Sigmoid colon (tissue), 7 donors: ENCODE results near the gene TMUB1. TPM values are rescaled to one million over a fixed set of nuclear protein-coding genes. Genes with fewer than 3 reads are reported as not detected.
A peak's percentile ranks its signal among the peaks of the same experiment; 100 is the strongest.

Experiments used
- DNase-seq: peaks from one replicate; pipeline ENCODE4 v3.0.0-alpha.2; 2019
- H3K27ac ChIP-seq, 4 donors: fragments of 200-600 bp; sonication (generic); one replicate each; pipeline ENCODE4 v1.5.1; 2016 to 2019; ENCODE audit warnings: mild to moderate bottlenecking in 1 of 4
- H3K27me3 ChIP-seq, 3 donors: fragments of 200-600 bp; sonication (generic); one replicate each; pipeline ENCODE4 v1.5.1; 2019; ENCODE audit warnings: mild to moderate bottlenecking in 1 of 3
- H3K36me3 ChIP-seq, 4 donors: fragments of 200-600 bp; sonication (generic); one replicate each; pipeline ENCODE4 v1.5.1; 2016 to 2019
- H3K4me1 ChIP-seq, 4 donors: fragments of 200-600 bp; sonication (generic); one replicate each; pipeline ENCODE4 v1.5.1; 2017 to 2019
- H3K4me3 ChIP-seq, 4 donors: fragments of 200-600 bp; sonication (generic); one replicate each; pipeline ENCODE4 v1.5.1; 2017 to 2019; ENCODE audit warnings: mild to moderate bottlenecking in 2 of 4, moderate library complexity in 1 of 4
- H3K9me3 ChIP-seq, 4 donors: fragments of 200-600 bp in 3 of 4; sonication (generic) in 3 of 4; one replicate each; pipeline versions ENCODE4 v1.5.1 to v1.6.1; 2013 to 2019
- EP300 ChIP-seq, 4 donors: sonication (generic); formaldehyde crosslinking; IDR thresholded peaks; one replicate each; pipeline ENCODE4 v1.6.1; 2017; ENCODE audit warnings: antibody characterized with exemption in 4 of 4
- POLR2A ChIP-seq, 2 donors: fragments of 450-650 bp; IDR thresholded peaks; one replicate each; pipeline ENCODE4 v1.6.1; 2016; ENCODE audit warnings: antibody characterized with exemption in 2 of 2, mild to moderate bottlenecking in 2 of 2, moderate library complexity in 2 of 2
- POLR2AphosphoS5 ChIP-seq, 4 donors: sonication (generic); formaldehyde crosslinking; IDR thresholded peaks; one replicate each; pipeline ENCODE4 v1.6.1; 2017; ENCODE audit warnings: antibody characterized with exemption in 4 of 4
- WGBS, 2 donors: extraction: QIAGEN DNeasy Blood & Tissue Kit; methylation state at CpG; one replicate each; pipeline ENCODE4 v1.1.7; 2013; 5-methylcytosine and 5-hydroxymethylcytosine counted together
- intact Hi-C: fragments of 100-400 bp; cut with DNase I; formaldehyde crosslinking; loops from one replicate; pipeline ENCODE4 v1.15.1; 2023
- polyA plus RNA-seq, 3 donors: library from polyadenylated mRNA; stranded (reverse); fragments of 200-250 nt; gene quantifications; one replicate each; pipeline ENCODE4 v1.2.3, GENCODE V29; 2013
- total RNA-seq, 4 donors: library from RNA; depleted of rRNA; stranded (reverse); fragments of >200 nt; gene quantifications; one replicate each; pipeline ENCODE4 v1.1.0, GENCODE V29; 2016
- TF ChIP-seq, protein P1 (sequence below), 4 experiments: fragments of 450-650 bp in 3 of 4; fragments of 200-600 bp in 1 of 4; IDR thresholded peaks; one replicate each; pipeline ENCODE4 v1.5.1; 2016 to 2019; ENCODE audit warnings: antibody characterized with exemption in 4 of 4, mild to moderate bottlenecking in 3 of 4, moderate library complexity in 2 of 4
- donor health status: healthy with polysubstance abuse.
- donor health status: Bipolar disorder and iron deficiency.
- donor health status: healthy.

Gene TMUB1
- total and polyA plus RNA-seq, 7 donors = 33.4 to 74.6 (median 45.0) TPM

DNA sequence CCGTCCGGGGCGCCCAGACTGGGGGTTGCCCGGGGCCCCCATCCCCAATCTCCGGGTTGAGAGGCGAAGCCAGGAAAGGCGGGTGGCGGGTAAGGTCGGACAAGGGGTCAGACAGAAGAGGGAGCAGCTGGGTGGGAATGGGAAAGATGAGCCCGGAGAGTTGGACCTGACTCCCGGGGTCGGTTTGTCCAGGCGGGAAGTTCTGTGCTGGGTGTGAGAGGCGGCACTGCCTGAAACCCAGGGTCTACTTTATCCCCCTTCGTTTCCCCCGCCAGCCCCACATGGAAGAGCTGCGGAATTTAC, 23.2 kb downstream of the TMUB1 start:
- peaks cover 0 to 16% (median 8%) of the 10 kb centered on the region in 4 donors for H3K36me3 ChIP-seq
- peaks cover 0 to 63% (median 56%) of the 10 kb centered on the region in 4 donors for H3K4me1 ChIP-seq
- no peaks in the 10 kb centered on the region for H3K27me3 ChIP-seq
- 1 to 4% methylated on average over 17 of the region's 17 CpGs for WGBS, 2 donors
- H3K9me3 ChIP-seq = no peaks in the 10 kb centered on the region
- peak overlapping the region; percentile 86 to 96 (median 93) for H3K27ac ChIP-seq
- intact Hi-C loops = no loop called here
- no peak for DNase-seq
- TF ChIP-seq, protein P1, sequence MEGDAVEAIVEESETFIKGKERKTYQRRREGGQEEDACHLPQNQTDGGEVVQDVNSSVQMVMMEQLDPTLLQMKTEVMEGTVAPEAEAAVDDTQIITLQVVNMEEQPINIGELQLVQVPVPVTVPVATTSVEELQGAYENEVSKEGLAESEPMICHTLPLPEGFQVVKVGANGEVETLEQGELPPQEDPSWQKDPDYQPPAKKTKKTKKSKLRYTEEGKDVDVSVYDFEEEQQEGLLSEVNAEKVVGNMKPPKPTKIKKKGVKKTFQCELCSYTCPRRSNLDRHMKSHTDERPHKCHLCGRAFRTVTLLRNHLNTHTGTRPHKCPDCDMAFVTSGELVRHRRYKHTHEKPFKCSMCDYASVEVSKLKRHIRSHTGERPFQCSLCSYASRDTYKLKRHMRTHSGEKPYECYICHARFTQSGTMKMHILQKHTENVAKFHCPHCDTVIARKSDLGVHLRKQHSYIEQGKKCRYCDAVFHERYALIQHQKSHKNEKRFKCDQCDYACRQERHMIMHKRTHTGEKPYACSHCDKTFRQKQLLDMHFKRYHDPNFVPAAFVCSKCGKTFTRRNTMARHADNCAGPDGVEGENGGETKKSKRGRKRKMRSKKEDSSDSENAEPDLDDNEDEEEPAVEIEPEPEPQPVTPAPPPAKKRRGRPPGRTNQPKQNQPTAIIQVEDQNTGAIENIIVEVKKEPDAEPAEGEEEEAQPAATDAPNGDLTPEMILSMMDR (IDR thresholded peaks at IDR 0.05) = no peak
- TF ChIP-seq EP300 (IDR thresholded peaks at IDR 0.05) = no peak
- TF ChIP-seq POLR2AphosphoS5 (IDR thresholded peaks at IDR 0.05) = no peak
- TF ChIP-seq POLR2A (IDR thresholded peaks at IDR 0.05) = no peak
- H3K4me3 ChIP-seq = peak overlapping the region; percentile 68 to 91 (median 78)

DNA sequence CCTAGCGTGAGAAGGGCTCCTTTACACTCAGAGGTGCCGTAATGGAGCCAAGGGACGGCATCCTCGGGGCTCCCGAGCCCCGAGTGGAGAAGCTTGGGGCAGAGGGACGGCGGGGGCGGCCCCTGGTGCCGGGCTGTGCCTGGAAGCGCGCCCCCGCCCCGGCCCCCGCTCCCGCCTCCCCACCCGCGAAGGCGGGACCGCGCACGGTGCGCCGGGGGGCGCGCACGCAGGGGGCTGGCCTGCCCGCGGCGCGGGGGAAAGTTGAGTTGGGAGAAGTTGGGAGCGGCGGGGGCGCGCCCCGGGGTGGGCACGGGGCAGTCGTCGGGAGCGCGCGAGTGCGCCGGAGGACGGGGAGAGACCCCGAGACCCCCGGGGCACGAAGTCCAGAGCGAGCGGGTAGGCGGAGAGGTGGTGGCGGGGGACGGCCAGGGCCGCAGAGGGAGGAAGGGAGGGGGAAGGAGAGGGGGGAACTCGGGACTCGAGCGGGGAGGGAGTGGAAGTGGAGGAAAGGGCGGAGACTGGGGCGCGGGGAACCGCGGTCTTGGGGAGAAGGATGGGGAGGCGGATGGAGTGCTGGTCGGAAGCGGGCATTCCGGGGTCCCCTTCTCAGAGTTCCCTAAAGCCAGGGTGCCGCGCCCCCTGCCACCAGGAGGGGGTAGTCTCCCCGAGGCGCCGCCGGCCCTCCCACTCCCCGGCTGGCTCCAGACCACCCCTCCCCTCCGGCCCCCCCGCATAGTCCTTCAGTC, 23.8 kb downstream of the TMUB1 start, which contains the start of gene SLC4A2:
Gene SLC4A2 (plus strand): TSS at position 223 of the 746 bp plus-strand sequence. CDS start 2,399 bp downstream, outside the sequence.
- Histone ChIP-seq H3K4me1 (peaks cover 0 to 63% (median 56%) of the 10 kb centered on the region in 4 donors), H3K27ac (peak within 1 kb of the TSS; percentile 86 to 96 (median 93)), H3K27me3 (no peaks in the 10 kb centered on the region), H3K9me3 (no peaks in the 10 kb centered on the region), H3K36me3 (peaks cover 0 to 11% (median 3%) of the 10 kb centered on the region in 4 donors), H3K4me3 (peak within 1 kb of the TSS; percentile 68 to 91 (median 78))
- 1% methylated on average over 75 of the region's 75 CpGs for WGBS, 2 donors
- TF ChIP-seq POLR2AphosphoS5 (IDR thresholded peaks at IDR 0.05) = peak; percentile 34 to 85 (median 61)
- TF ChIP-seq EP300 (IDR thresholded peaks at IDR 0.05) = no peak
- TF ChIP-seq POLR2A (IDR thresholded peaks at IDR 0.05) = peak; percentile 17 to 21
- TF ChIP-seq, protein P1 (IDR thresholded peaks at IDR 0.05) = peak in 2 of 4 experiments; percentile 16 to 57
- intact Hi-C loops = loop anchor here (1.0 to 2.0 kb wide), 4 partner anchors 22 to 51 kb away; partner anchors contain the start of genes ABCB8 and AGAP3
- peak; percentile 94 for DNase-seq

DNA sequence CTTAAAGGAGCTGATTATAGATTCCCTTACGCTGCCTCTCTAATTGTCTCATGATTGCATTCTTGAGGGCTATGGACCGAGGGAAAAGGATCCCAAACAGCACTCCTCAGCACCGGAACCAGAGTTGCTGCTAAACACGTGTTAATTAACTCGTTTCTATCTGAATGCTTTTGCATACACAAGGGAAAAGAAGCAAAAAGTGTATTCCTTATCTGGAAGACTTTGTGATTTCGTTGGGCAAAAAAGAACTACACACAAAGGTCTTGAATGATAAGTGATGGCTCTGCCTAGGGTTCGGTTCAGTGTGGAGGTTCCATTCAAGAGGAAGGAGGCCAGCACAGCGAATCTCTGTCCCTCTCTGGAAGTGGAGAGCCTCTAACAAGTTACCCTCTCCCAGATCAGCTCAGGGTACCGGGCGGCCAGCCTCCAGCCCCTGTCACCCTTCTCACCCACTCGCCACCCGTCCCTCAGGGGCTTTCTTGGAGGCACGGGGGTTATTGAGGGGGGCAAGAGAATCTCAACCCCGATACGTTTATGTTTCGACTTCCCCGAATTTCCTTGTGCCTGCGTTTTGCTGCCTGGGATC, 24.4 kb downstream of the TMUB1 start:
- TF ChIP-seq EP300 (IDR thresholded peaks at IDR 0.05) (no peak), POLR2A (IDR thresholded peaks at IDR 0.05) (no peak), POLR2AphosphoS5 (IDR thresholded peaks at IDR 0.05) (no peak)
- TF ChIP-seq, protein P1 (IDR thresholded peaks at IDR 0.05) = no peak
- intact Hi-C loops = loop anchor here (1.0 to 2.0 kb wide), 4 partner anchors 22 to 52 kb away; partner anchors contain the start of genes ABCB8 and AGAP3
- H3K4me3 ChIP-seq = peak overlapping the region; percentile 68 to 91 (median 78)
- WGBS, 2 donors = 5 to 9% methylated on average over 18 of the region's 18 CpGs
- no peak for DNase-seq
- H3K36me3 ChIP-seq = peaks cover 0 to 11% (median 0%) of the 10 kb centered on the region in 4 donors
- peaks cover 0 to 62% (median 56%) of the 10 kb centered on the region in 4 donors for H3K4me1 ChIP-seq
- H3K9me3 ChIP-seq = no peaks in the 10 kb centered on the region
- no peaks in the 10 kb centered on the region for H3K27me3 ChIP-seq
- H3K27ac ChIP-seq = peak overlapping the region; percentile 86 to 96 (median 93)

DNA sequence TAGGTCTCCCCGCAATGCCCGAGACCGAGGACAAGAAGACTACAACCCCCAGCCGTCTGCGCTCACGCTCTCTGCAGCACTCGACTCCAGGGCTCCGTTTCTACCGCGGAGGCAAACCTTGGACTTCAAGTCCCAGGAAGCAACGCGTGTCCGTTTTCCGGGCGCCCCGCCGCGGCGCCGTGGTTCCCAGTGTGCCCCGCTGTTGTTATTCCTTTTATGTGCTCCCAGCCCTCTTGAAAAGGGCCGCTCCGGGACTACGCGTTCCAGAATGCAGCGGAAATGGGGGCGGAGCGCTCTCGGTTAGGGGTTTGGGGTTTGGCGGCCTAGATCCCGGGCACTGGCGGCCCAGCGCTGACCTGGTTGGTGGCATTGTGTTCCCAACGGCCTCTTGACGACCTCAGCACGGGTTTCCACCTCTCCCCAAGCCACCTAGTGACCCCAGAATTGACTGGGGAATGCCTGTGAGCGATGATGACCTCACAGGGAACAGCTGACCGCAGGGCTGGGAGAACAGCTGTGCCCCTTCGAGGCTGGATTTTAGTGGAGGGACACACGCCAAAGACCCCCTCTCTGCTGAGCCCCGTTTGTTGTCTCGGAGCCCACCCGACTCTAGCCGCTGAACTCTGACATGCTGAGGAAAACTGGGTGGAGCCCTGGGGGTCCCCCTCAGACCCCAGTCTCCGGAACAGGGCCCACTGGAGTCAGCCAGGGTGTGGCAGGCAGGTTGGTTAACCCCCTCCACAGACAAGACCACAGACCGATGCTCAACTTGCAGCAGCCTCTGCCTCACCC, 25.1 kb downstream of the TMUB1 start:
- H3K4me1 ChIP-seq = peaks cover 0 to 56% (median 49%) of the 10 kb centered on the region in 4 donors
- H3K36me3 ChIP-seq = peaks cover 0 to 10% (median 0%) of the 10 kb centered on the region in 4 donors
- H3K27me3 ChIP-seq = no peaks in the 10 kb centered on the region
- DNase-seq = peak; percentile 100
- peak overlapping the region; percentile 68 to 91 (median 78) for H3K4me3 ChIP-seq
- 1% methylated on average over 46 of the region's 46 CpGs for WGBS, 2 donors
- TF ChIP-seq EP300 (IDR thresholded peaks at IDR 0.05) (peak in 2 of 4 donors; percentile 7 to 33), POLR2A (IDR thresholded peaks at IDR 0.05) (peak; percentile 58 to 60), POLR2AphosphoS5 (IDR thresholded peaks at IDR 0.05) (peak; percentile 72 to 96 (median 78))
- TF ChIP-seq, protein P1 (IDR thresholded peaks at IDR 0.05) = no peak
- no peaks in the 10 kb centered on the region for H3K9me3 ChIP-seq
- intact Hi-C loops = loop anchor here (2.0 kb wide), 2 partner anchors 29 to 53 kb away; partner anchors contain the start of gene ABCB8
- peak overlapping the region; percentile 86 to 96 (median 93) for H3K27ac ChIP-seq
